ENCODE results near the gene HNRNPM. TPM values are rescaled to one million over a fixed set of nuclear protein-coding genes. Genes with fewer than 3 reads are reported as not detected.

HNRNPM gene
- total RNA-seq, 1 experiment from 2014 or later: 298 TPM

DNA sequence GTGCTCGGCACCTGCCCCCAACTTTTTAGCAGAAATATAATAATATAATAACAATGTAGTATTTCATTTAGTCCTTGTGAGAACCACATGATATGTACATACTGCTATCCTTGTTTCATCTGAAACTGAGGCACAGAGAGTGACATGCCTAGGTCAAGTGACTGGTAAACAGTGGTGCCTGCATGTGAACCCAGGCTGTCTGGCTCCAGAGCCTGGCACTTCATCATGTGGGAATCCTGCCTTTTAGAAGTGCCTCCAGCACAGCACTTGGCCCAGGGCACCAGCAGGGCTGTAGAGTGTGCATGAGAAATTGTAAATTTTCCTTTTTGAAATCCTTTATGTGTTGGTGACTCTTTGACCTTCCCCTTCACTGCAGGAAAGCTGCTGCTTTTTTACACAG, 30.2 kb downstream of the HNRNPM start:
- intact Hi-C loops (cut with micrococcal nuclease): no loop called here
- H3K4me1 ChIP-seq (ENCODE audit: control insufficient read depth in 1 of 2, insufficient read depth in 2 of 2, low read length in 2 of 2): no peaks in the 10 kb centered on the region
- no peaks in the 10 kb centered on the region for H3K27me3 ChIP-seq (ENCODE audit: insufficient read depth, low read length)
- peaks cover 98% of the 10 kb centered on the region for H3K79me2 ChIP-seq (ENCODE audit: insufficient read depth, low read length)
- H3K36me3 ChIP-seq (ENCODE audit: control insufficient read depth in 1 of 2, insufficient read depth in 2 of 2, low read length in 2 of 2): peaks cover 63 to 76% of the 10 kb centered on the region in 2 experiments
- no peak overlapping the region for H2AFZ ChIP-seq (ENCODE audit: low read depth, low read length, poor library complexity, severe bottlenecking)
- H3K9me2 ChIP-seq (ENCODE audit: insufficient read depth): no peaks in the 10 kb centered on the region
- no TSS peak for BruUV-seq (replicated peaks)
- no peak for DNase-seq (ENCODE audit: low read depth, low spot score)
- TF ChIP-seq POLR2AphosphoS5 (IDR thresholded peaks at IDR 0.05; ENCODE audit: low read depth, low read length) (no peak), SIN3A (IDR thresholded peaks at IDR 0.05; ENCODE audit: low read depth) (no peak), FOSL1 (IDR thresholded peaks at IDR 0.05; ENCODE audit: low read depth) (no peak), REST (IDR thresholded peaks at IDR 0.05; ENCODE audit: low read depth) (no peak), ZNF274 (IDR thresholded peaks at IDR 0.05; ENCODE audit: low read depth, low read length) (no peak), EGR1 (IDR thresholded peaks at IDR 0.05; ENCODE audit: low read depth) (no peak), EZH2phosphoT487 (IDR thresholded peaks at IDR 0.05; ENCODE audit: borderline replicate concordance) (no peak), ZFX (IDR thresholded peaks at IDR 0.05) (no peak), YY1 (IDR thresholded peaks at IDR 0.05; ENCODE audit: extremely low read depth, insufficient replicate concordance, low read depth, low read length) (no peak), ELF1 (IDR thresholded peaks at IDR 0.05; ENCODE audit: borderline replicate concordance, low read depth) (no peak), POLR2A (IDR thresholded peaks at IDR 0.05; ENCODE audit: borderline replicate concordance, extremely low read depth, insufficient read depth, insufficient read length) (no peak), TCF7L2 (IDR thresholded peaks at IDR 0.05; ENCODE audit: borderline replicate concordance, extremely low read depth, insufficient read depth, insufficient read length) (no peak), SP1 (IDR thresholded peaks at IDR 0.05; ENCODE audit: low read depth) (no peak)
- TF ChIP-seq, protein P1, sequence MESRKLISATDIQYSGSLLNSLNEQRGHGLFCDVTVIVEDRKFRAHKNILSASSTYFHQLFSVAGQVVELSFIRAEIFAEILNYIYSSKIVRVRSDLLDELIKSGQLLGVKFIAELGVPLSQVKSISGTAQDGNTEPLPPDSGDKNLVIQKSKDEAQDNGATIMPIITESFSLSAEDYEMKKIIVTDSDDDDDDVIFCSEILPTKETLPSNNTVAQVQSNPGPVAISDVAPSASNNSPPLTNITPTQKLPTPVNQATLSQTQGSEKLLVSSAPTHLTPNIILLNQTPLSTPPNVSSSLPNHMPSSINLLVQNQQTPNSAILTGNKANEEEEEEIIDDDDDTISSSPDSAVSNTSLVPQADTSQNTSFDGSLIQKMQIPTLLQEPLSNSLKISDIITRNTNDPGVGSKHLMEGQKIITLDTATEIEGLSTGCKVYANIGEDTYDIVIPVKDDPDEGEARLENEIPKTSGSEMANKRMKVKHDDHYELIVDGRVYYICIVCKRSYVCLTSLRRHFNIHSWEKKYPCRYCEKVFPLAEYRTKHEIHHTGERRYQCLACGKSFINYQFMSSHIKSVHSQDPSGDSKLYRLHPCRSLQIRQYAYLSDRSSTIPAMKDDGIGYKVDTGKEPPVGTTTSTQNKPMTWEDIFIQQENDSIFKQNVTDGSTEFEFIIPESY (IDR thresholded peaks at IDR 0.05; ENCODE audit: extremely low read depth, insufficient replicate concordance, low read length): no peak
- TF ChIP-seq, protein P2, sequence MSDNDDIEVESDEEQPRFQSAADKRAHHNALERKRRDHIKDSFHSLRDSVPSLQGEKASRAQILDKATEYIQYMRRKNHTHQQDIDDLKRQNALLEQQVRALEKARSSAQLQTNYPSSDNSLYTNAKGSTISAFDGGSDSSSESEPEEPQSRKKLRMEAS (IDR thresholded peaks at IDR 0.05): no peak
- H3K9me3 ChIP-seq (ENCODE audit: control insufficient read depth in 1 of 2, insufficient read depth in 1 of 2, low read depth in 1 of 2, low read length in 2 of 2): no peaks in the 10 kb centered on the region
- no peak overlapping the region for H3K4me2 ChIP-seq (ENCODE audit: low read length)
- no peak overlapping the region for H3K27ac ChIP-seq (ENCODE audit: low read depth, low read length)
- no peaks in the 10 kb centered on the region; the same call in 1 of the 2 replicates for H4K20me1 ChIP-seq (ENCODE audit: insufficient read depth)
- no peak overlapping the region for H3K9ac ChIP-seq (ENCODE audit: low read length)
- H3K4me3 ChIP-seq (replicated peaks in 1 of 2; ENCODE audit: low read depth in 1 of 2, low read length in 2 of 2): no peak overlapping the region
- ATAC-seq: no peak
- ChIA-PET RAD21 (ENCODE audit: low non-redundant PET in 1 of 2, low total read pairs in 2 of 2, uncharacterized antibody in 2 of 2, unreplicated experiment in 2 of 2) (no interaction called here), POLR2A (no interaction called here), CTCF (no interaction called here)

All from HCT116 (cell line).